HCT116 (cell line): ENCODE measurements around the gene CNTNAP5. TPM values are rescaled to one million over a fixed set of nuclear protein-coding genes. Genes with fewer than 3 reads are reported as not detected.

ENCODE experiments used
- ATAC-seq: fragments of 200-7000 bp; cut with Tn5 transposase; 2 replicates; pipeline ENCODE4 v1.9.1; 2020; ENCODE audit warnings: mild to moderate bottlenecking, moderate library complexity
- BruUV-seq: library from RNA; stranded (reverse); fragments of 400-500 nt; replicated peaks from 2 replicates; lab custom pipeline; 2021; lab: Mats Ljungman, UMichigan
- CTCF ChIA-PET: fragments of 300-600 bp; sonication (Branson Sonifier 250); formaldehyde crosslinking; loops from one replicate; lab custom pipeline; 2021; ENCODE audit warnings: antibody characterized with exemption; lab: Charles Lee
- POLR2A ChIA-PET: fragments of 300-600, 350-600 bp; sonication (Branson Sonifier 250); formaldehyde crosslinking; loops from one replicate; lab custom pipeline; 2021; ENCODE audit warnings: antibody characterized with exemption; lab: Charles Lee
- RAD21 ChIA-PET, 2 experiments: fragments of 300-600 bp; sonication (Branson Sonifier 250); formaldehyde crosslinking; loops; one replicate each; lab custom pipeline; 2023; ENCODE audit warnings: low total read pairs in 2 of 2; ENCODE audit not compliant: uncharacterized antibody in 2 of 2, unreplicated experiment in 2 of 2, low non-redundant PET in 1 of 2; lab: Charles Lee
- DNase-seq: peaks from one replicate; pipeline ENCODE4 v3.0.0-alpha.2; 2010; ENCODE audit warnings: low read depth, low spot score
- H2AFZ ChIP-seq: fragments of 200-600 bp; shearing (Covaris generic), sonication (generic); 2 replicates; pipeline ENCODE4 v1.6.1; 2017; ENCODE audit warnings: low read depth, mixed run types, mixed read lengths, antibody characterized with exemption, low read length; ENCODE audit not compliant: poor library complexity, severe bottlenecking
- H3K27ac ChIP-seq: 2 replicates; pipeline ENCODE4 v1.5.1; 2012; ENCODE audit warnings: low read depth, low read length
- H3K27me3 ChIP-seq: fragments of 200-600 bp; sonication (generic); 2 replicates; pipeline ENCODE4 v1.6.1; 2016; ENCODE audit warnings: mixed run types, low read length, mixed read lengths; ENCODE audit not compliant: insufficient read depth
- H3K36me3 ChIP-seq, 2 experiments: fragments of 200-500 bp in 1 of 2; fragments of 200-600 bp in 1 of 2; sonication (Bioruptor generic) in 1 of 2; sonication (generic) in 1 of 2; 2 replicates each; pipeline versions ENCODE4 v1.5.1 to v1.6.1; 2014 to 2016; ENCODE audit warnings: low read length in 2 of 2, inconsistent platforms in 1 of 2, mixed read lengths in 1 of 2, mixed run types in 1 of 2; ENCODE audit not compliant: insufficient read depth in 2 of 2, control insufficient read depth in 1 of 2
- H3K4me1 ChIP-seq, 2 experiments: fragments of 200-600 bp in 1 of 2; sonication (generic) in 1 of 2; 2 replicates each; pipeline versions ENCODE4 v1.5.1 to v1.6.1; 2012 to 2017; ENCODE audit warnings: low read length in 2 of 2, inconsistent platforms in 1 of 2, mild to moderate bottlenecking in 1 of 2, mixed read lengths in 1 of 2, mixed run types in 1 of 2, moderate library complexity in 1 of 2; ENCODE audit not compliant: insufficient read depth in 2 of 2, control insufficient read depth in 1 of 2
- H3K4me2 ChIP-seq: fragments of 200-600 bp; sonication (generic); 2 replicates; pipeline ENCODE4 v1.6.1; 2017; ENCODE audit warnings: mixed run types, low read length, mixed read lengths
- H3K4me3 ChIP-seq, 2 experiments: fragments of 200-600 bp in 1 of 2; sonication (generic) in 1 of 2; replicated peaks in 1 of 2; 2 replicates each; pipeline ENCODE4 v1.5.1; 2011 to 2016; ENCODE audit warnings: low read length in 2 of 2, control low read depth in 1 of 2, low read depth in 1 of 2, mild to moderate bottlenecking in 1 of 2, mixed read lengths in 1 of 2, mixed run types in 1 of 2
- H3K79me2 ChIP-seq: fragments of 200-600 bp; sonication (generic); 2 replicates; pipeline ENCODE4 v1.6.1; 2017; ENCODE audit warnings: mild to moderate bottlenecking, mixed run types, low read length, moderate library complexity, mixed read lengths; ENCODE audit not compliant: insufficient read depth
- H3K9ac ChIP-seq: fragments of 200-600 bp; sonication (generic); 2 replicates; pipeline ENCODE4 v1.6.1; 2016; ENCODE audit warnings: low read length, mixed read lengths
- H3K9me2 ChIP-seq: fragments of 200-600 bp; sonication (generic), shearing (Covaris generic); 2 replicates; pipeline ENCODE4 v1.6.1; 2017; ENCODE audit warnings: mixed run types, mild to moderate bottlenecking, moderate library complexity; ENCODE audit not compliant: insufficient read depth
- H3K9me3 ChIP-seq, 2 experiments: fragments of 200-500 bp in 1 of 2; fragments of 200-600 bp in 1 of 2; sonication (Bioruptor generic) in 1 of 2; sonication (generic) in 1 of 2; 2 replicates each; pipeline ENCODE4 v1.6.1; 2014 to 2017; ENCODE audit warnings: low read length in 2 of 2, mixed read lengths in 2 of 2, inconsistent platforms in 1 of 2, low read depth in 1 of 2, mild to moderate bottlenecking in 1 of 2, mixed run types in 1 of 2, moderate library complexity in 1 of 2; ENCODE audit not compliant: control insufficient read depth in 1 of 2, insufficient read depth in 1 of 2
- H4K20me1 ChIP-seq: fragments of 200-600 bp; sonication (generic), shearing (Covaris generic); 2 replicates; pipeline ENCODE4 v1.6.1; 2017; ENCODE audit warnings: mixed run types, mild to moderate bottlenecking, moderate library complexity; ENCODE audit not compliant: insufficient read depth
- CBX3 ChIP-seq: IDR thresholded peaks from 2 replicates; pipeline ENCODE4 v1.6.1; 2012; ENCODE audit warnings: low read depth
- CTCF ChIP-seq, 3 experiments: fragments of 200-600 bp in 1 of 3; sonication (generic) in 1 of 3; IDR thresholded peaks in 2 of 3; conservative IDR thresholded peaks in 1 of 3; 2 replicates each; pipeline ENCODE4 v1.5.1; 2012 to 2017; ENCODE audit warnings: low read depth in 2 of 3, low read length in 2 of 3, antibody characterized with exemption in 1 of 3, borderline replicate concordance in 1 of 3, control low read depth in 1 of 3, mild to moderate bottlenecking in 1 of 3, mixed read lengths in 1 of 3, mixed run types in 1 of 3, moderate library complexity in 1 of 3; ENCODE audit not compliant: insufficient read depth in 1 of 3
- EGR1 ChIP-seq: IDR thresholded peaks from 2 replicates; pipeline ENCODE4 v1.6.1; 2012; ENCODE audit warnings: low read depth
- ELF1 ChIP-seq: IDR thresholded peaks from 2 replicates; pipeline ENCODE4 v1.6.1; 2012; ENCODE audit warnings: low read depth, borderline replicate concordance
- EZH2 ChIP-seq: fragments of 200-600 bp; sonication (generic); IDR thresholded peaks from 2 replicates; pipeline ENCODE4 v1.6.1; 2017; ENCODE audit warnings: antibody characterized with exemption, mixed run types
- EZH2phosphoT487 ChIP-seq: fragments of 200-600 bp; IDR thresholded peaks from 2 replicates; pipeline ENCODE4 v1.6.1; 2018; ENCODE audit warnings: antibody characterized with exemption, borderline replicate concordance
- FOSL1 ChIP-seq: IDR thresholded peaks from 2 replicates; pipeline ENCODE4 v1.6.1; 2012; ENCODE audit warnings: low read depth
- JUND ChIP-seq: IDR thresholded peaks from 2 replicates; pipeline ENCODE4 v1.6.1; 2012
- POLR2A ChIP-seq: IDR thresholded peaks from 2 replicates; pipeline ENCODE4 v1.7.0; 2011; ENCODE audit warnings: borderline replicate concordance; ENCODE audit not compliant: insufficient read depth, insufficient read length; ENCODE audit errors: extremely low read depth
- POLR2AphosphoS5 ChIP-seq: IDR thresholded peaks from 2 replicates; pipeline ENCODE4 v1.6.1; 2011; ENCODE audit warnings: mild to moderate bottlenecking, low read depth, low read length, moderate library complexity
- RAD21 ChIP-seq: IDR thresholded peaks from 2 replicates; pipeline ENCODE4 v1.6.1; 2012; ENCODE audit warnings: low read depth, mild to moderate bottlenecking
- SIN3A ChIP-seq: IDR thresholded peaks from 2 replicates; pipeline ENCODE4 v1.6.1; 2012; ENCODE audit warnings: low read depth
- SRF ChIP-seq: IDR thresholded peaks from 2 replicates; pipeline ENCODE4 v1.6.1; 2012; ENCODE audit warnings: low read depth
- YY1 ChIP-seq: IDR thresholded peaks from 2 replicates; pipeline ENCODE4 v1.6.1; 2011; ENCODE audit warnings: low read length, low read depth, moderate library complexity, mild to moderate bottlenecking; ENCODE audit not compliant: insufficient replicate concordance; ENCODE audit errors: extremely low read depth
- ZBTB33 ChIP-seq: IDR thresholded peaks from 2 replicates; pipeline ENCODE4 v1.6.1; 2011; ENCODE audit warnings: mild to moderate bottlenecking, low read length, moderate library complexity; ENCODE audit not compliant: insufficient replicate concordance; ENCODE audit errors: extremely low read depth
- ZNF274 ChIP-seq: fragments of 200-500 bp; sonication (Bioruptor generic); IDR thresholded peaks from 2 replicates; pipeline ENCODE4 v1.6.1; 2014; ENCODE audit warnings: mild to moderate bottlenecking, low read depth, low read length, inconsistent platforms
- intact Hi-C: fragments of 100-400 bp; cut with micrococcal nuclease; formaldehyde crosslinking; loops from 2 replicates; pipeline ENCODE4 v1.10.0; 2022
- total RNA-seq: library from RNA; stranded (reverse); gene quantifications from one replicate; pipeline ENCODE4 v1.2.1, GENCODE V29; 2021; ENCODE audit not compliant: unreplicated experiment

Gene CNTNAP5
- total RNA-seq, 1 experiment from 2014 or later, result not detected

- ChIA-PET RAD21 (no interaction called here), POLR2A (no interaction called here), CTCF (no interaction called here)
- intact Hi-C loops, result no loop called here
- Histone ChIP-seq H3K27ac (no peak overlapping the region), H3K4me3 (no peak overlapping the region), H3K27me3 (no peaks in the 10 kb centered on the region), H3K36me3 (no peaks in the 10 kb centered on the region), H3K9ac (no peak overlapping the region), H3K79me2 (no peaks in the 10 kb centered on the region), H3K4me2 (no peak overlapping the region), H4K20me1 (no peaks in the 10 kb centered on the region), H3K4me1 (no peaks in the 10 kb centered on the region), H3K9me2 (no peaks in the 10 kb centered on the region), H2AFZ (no peak overlapping the region), H3K9me3 (peaks cover 0 to 22% of the 10 kb centered on the region in 2 experiments; a peak in 2 of 4 replicates)
- ATAC-seq, result no peak
- BruUV-seq, result no TSS peak
- DNase-seq, result no peak
- TF ChIP-seq CTCF (IDR thresholded peaks at IDR 0.05 in 2 of 3, conservative IDR thresholded peaks at IDR 0.05 in 1 of 3; ENCODE audit: borderline replicate concordance in 1 of 3, insufficient read depth in 1 of 3, low read depth in 2 of 3, low read length in 2 of 3) (no peak), EZH2phosphoT487 (no peak), RAD21 (no peak), SIN3A (no peak), CBX3 (no peak), ZNF274 (no peak), JUND (no peak), POLR2AphosphoS5 (no peak), EGR1 (no peak), EZH2 (no peak), ZBTB33 (no peak), YY1 (no peak), ELF1 (no peak), SRF (no peak), POLR2A (no peak), FOSL1 (no peak)
These were observed 622.2 kb downstream of the CNTNAP5 start for GRCh38 chr2:124647245-124647644.
